CD4-positive, alpha-beta T cell treated with Interleukin-15 for 4 hours (primary cell): Measurements from ENCODE around the gene LRRC8C.

Source experiments
- DNase-seq: peaks from one replicate; pipeline ENCODE4 v3.0.0-alpha.2; 2020; ENCODE audit warnings: low spot score

The LRRC8C gene

GRCh38 chr1:89732643-89733222 is 99.8 kb downstream of the LRRC8C start:
- no peak for DNase-seq

- DNase-seq = no peak
Measured at GRCh38 chr1:89733748-89734147, 100.8 kb downstream of the LRRC8C start.

- DNase-seq = no peak
Measured at GRCh38 chr1:89734442-89734841, 101.5 kb downstream of the LRRC8C start.

- DNase-seq = no peak
Measured at GRCh38 chr1:89735479-89735878, 102.6 kb downstream of the LRRC8C start.

GRCh38 chr1:89736937-89737733 is 104.2 kb downstream of the LRRC8C start:
- DNase-seq = no peak

GRCh38 chr1:89737985-89738510 is 105.1 kb downstream of the LRRC8C start:
- no peak for DNase-seq

- DNase-seq = peak; percentile 73
Measured at GRCh38 chr1:89739013-89739843, 106.3 kb downstream of the LRRC8C start.

- no peak for DNase-seq
Measured at GRCh38 chr1:89739844-89740216, 106.9 kb downstream of the LRRC8C start.

GRCh38 chr1:89743788-89744187 is 110.9 kb downstream of the LRRC8C start:
- DNase-seq = no peak

- DNase-seq = no peak
Measured at GRCh38 chr1:89746424-89747149, 113.7 kb downstream of the LRRC8C start.

GRCh38 chr1:89753761-89754160 is 120.8 kb downstream of the LRRC8C start:
- DNase-seq = no peak

GRCh38 chr1:89754518-89754917 is 121.6 kb downstream of the LRRC8C start:
- no peak for DNase-seq

- no peak for DNase-seq
Measured at GRCh38 chr1:89755591-89755990, 122.7 kb downstream of the LRRC8C start.

- DNase-seq = peak; percentile 40
Measured at GRCh38 chr1:89757532-89757931, 124.6 kb downstream of the LRRC8C start.

- DNase-seq = no peak
Measured at GRCh38 chr1:89758156-89758555, 125.2 kb downstream of the LRRC8C start.

GRCh38 chr1:89759036-89759435 is 126.1 kb downstream of the LRRC8C start:
- DNase-seq = no peak

GRCh38 chr1:89760496-89760895 is 127.6 kb downstream of the LRRC8C start:
- DNase-seq = no peak

- no peak for DNase-seq
Measured at GRCh38 chr1:89761338-89761737, 128.4 kb downstream of the LRRC8C start.

GRCh38 chr1:89761901-89762300 is 129.0 kb downstream of the LRRC8C start:
- DNase-seq = no peak

GRCh38 chr1:89762386-89762778 is 129.5 kb downstream of the LRRC8C start:
- peak; percentile 26 for DNase-seq

GRCh38 chr1:89762779-89763648 is 130.1 kb downstream of the LRRC8C start:
- peak; percentile 89 for DNase-seq
